ENCODE data around the gene TMEM131L.
A peak's percentile ranks its signal among the peaks of the same experiment; 100 is the strongest.

Gene TMEM131L

DNA sequence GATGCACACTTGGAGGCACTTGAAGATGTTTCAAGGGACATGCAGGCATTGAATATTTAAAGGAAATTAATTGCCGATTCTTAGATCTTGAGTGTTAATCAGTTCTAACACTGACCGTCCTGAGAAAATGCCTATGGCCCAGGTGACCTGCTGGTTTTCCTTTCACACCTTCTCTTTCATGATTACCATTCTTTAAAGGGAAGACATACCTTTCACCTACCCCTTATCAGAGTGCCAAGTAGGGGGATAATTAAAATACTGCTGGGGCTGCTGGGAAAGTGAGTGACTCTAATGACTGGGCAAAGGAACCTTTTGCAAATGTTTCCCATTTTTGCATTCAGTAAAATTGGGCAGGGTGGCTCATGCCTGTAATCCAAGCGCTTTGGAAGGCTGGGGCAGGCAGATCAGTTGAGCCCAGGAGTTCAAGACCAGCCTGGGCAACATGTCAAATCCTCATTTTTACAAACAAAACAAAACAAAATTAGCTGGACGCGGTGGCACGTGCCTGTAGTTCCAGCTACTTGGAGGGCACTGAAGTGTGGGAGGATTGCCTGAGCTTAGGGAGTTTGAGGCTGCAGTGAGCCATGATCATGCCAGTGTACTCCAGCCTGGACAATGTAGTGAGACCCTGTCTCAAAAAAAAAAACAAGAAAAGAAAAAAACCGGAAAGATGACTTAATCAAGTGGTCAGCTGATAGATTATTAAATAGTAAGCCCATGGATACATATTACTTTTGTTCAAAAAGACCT, 44.3 kb downstream of the TMEM131L start:
- H3K4me3 ChIP-seq (ENCODE audit: low read depth, low read length), result no peak overlapping the region
- DNase-seq (ENCODE audit: low read depth), result no peak
- TF ChIP-seq, protein P1, sequence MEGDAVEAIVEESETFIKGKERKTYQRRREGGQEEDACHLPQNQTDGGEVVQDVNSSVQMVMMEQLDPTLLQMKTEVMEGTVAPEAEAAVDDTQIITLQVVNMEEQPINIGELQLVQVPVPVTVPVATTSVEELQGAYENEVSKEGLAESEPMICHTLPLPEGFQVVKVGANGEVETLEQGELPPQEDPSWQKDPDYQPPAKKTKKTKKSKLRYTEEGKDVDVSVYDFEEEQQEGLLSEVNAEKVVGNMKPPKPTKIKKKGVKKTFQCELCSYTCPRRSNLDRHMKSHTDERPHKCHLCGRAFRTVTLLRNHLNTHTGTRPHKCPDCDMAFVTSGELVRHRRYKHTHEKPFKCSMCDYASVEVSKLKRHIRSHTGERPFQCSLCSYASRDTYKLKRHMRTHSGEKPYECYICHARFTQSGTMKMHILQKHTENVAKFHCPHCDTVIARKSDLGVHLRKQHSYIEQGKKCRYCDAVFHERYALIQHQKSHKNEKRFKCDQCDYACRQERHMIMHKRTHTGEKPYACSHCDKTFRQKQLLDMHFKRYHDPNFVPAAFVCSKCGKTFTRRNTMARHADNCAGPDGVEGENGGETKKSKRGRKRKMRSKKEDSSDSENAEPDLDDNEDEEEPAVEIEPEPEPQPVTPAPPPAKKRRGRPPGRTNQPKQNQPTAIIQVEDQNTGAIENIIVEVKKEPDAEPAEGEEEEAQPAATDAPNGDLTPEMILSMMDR (conservative IDR thresholded peaks at IDR 0.05; ENCODE audit: low read depth, low read length), result no peak

DNA sequence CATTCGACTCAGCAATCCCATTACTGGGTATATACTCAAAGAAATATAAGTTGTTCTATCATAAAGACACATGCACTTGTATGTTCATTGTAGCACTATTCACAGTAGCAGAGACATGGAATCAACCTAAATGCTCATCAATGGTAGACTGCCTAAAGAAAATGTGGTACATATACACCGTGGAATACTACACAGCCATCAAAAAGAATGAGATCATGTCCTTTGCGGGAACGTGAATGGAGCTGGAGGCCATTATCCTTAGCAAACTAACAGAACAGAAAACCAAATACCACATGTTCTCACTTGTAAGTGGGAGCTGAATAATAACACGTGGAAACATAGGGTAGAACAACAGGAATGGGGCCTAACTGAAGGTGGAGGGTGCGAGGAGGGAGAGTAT, 44.9 kb downstream of the TMEM131L start:
- DNase-seq (ENCODE audit: low read depth), result no peak
- TF ChIP-seq, protein P1 (conservative IDR thresholded peaks at IDR 0.05; ENCODE audit: low read depth, low read length), result no peak
- H3K4me3 ChIP-seq (ENCODE audit: low read depth, low read length), result no peak overlapping the region

DNA sequence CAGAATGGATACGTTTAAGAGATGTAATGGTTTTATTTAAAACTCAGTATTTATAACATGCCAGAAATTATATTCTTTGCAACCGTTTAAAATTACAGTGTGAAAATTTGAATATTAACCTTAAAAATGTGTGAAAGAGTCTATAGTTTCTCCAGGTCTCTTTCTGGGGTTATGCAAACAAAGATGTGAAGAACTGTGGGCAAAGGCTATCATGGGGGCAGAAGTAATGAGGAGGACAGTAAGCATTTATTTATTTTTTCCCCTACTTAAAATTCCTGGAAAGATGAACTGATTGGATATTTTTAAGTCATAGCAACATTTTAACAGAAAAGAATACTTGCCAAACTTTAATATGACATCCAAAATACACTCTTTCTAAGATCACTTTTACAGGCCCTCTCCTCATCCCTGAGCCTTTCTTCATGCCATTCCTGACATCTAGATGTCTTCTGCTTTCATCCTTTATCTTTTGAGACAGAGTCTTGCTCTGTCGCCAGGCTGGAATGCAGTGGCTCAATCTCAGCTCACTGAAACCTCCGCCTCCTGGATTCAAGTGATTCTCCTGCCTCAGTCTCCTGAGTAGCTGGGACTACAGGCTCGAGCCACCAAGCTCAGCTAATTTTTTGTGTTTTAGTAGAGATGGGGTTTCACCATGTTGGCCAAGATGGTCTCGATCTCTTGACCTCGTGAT, 46.1 kb downstream of the TMEM131L start:
- DNase-seq (ENCODE audit: low read depth), result no peak
- H3K4me3 ChIP-seq (ENCODE audit: low read depth, low read length), result no peak overlapping the region
- TF ChIP-seq, protein P1 (conservative IDR thresholded peaks at IDR 0.05; ENCODE audit: low read depth, low read length), result no peak

DNA sequence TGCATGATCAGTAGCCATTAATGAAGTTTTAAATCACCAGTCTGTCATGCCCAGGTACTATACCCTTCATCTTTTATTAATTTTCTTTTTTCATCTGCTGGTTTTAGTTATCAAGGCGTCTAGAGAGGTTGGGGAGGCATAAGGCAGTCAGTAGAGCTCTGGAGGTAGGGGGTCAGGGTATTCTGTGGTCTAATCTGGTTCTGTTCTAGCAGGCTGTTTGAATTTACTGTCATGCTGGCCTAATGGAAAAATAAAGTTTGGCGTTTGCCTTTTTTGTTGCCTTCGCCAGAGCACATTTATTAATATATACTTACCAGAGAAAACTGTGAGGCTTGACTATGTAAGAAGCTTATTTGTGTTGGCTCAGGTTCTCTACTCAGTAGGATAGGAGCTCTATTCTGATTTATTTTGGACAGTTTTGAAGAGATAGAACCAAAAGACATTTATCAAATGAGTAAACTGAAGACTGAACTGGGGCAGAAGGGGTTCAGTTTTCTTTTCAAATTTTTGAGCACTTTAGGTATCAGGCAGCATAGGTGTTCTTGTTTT, 46.9 kb downstream of the TMEM131L start:
- DNase-seq (ENCODE audit: low read depth), result peak; percentile 53
- no peak overlapping the region for H3K4me3 ChIP-seq (ENCODE audit: low read depth, low read length)
- TF ChIP-seq, protein P1 (conservative IDR thresholded peaks at IDR 0.05; ENCODE audit: low read depth, low read length), result no peak

DNA sequence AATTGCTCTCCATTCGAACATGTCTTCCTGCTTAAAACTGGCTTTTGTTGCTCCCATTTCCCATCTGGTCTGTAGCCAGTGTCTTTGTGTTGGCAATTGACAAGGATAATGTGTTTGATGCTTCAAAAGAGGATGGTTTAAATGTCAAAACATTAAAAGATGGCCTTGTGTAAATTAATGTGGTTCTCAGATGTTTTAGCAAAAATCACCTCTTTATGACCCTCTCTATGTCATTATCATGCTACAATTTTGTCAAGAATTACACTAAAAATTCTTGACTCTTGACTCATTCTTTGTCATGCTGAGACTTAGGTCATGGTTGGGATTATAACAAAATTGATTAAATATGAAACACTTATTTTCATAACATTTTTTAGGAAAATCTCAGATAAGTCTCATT, 47.4 kb downstream of the TMEM131L start:
- TF ChIP-seq, protein P1 (conservative IDR thresholded peaks at IDR 0.05; ENCODE audit: low read depth, low read length), result no peak
- peak; percentile 66 for DNase-seq (ENCODE audit: low read depth)
- H3K4me3 ChIP-seq (ENCODE audit: low read depth, low read length), result no peak overlapping the region

DNA sequence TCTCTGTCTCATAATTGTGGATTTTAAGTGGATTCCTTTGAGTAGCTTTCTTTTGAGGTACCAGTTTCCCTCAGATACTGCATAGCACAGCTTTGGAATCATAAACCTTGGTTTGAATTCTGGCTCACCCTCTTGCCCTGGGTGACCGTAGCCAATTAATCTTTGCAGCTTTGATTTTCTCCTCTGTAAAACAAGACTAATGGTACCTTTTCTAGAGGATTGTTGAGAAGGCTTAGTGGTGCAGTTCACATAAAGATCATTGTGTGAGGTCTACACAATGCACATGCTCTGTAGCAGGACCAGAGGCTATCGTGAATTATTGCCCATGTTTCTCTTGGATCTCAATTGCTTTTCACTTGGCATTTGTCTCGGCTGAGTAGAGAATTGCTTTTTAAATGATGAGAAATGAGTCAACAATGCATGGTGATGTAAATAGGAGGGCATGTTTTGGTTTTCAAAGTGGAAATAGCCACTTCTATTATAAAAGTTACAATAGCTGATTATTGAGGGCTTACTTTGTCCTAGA, 47.9 kb downstream of the TMEM131L start:
- no peak overlapping the region for H3K4me3 ChIP-seq (ENCODE audit: low read depth, low read length)
- TF ChIP-seq, protein P1 (conservative IDR thresholded peaks at IDR 0.05; ENCODE audit: low read depth, low read length), result no peak
- DNase-seq (ENCODE audit: low read depth), result peak; percentile 64

All from choroid plexus epithelial cell (primary cell).